HepG2 (cell line): ENCODE results near the gene LIFR. TPM values are rescaled to one million over a fixed set of nuclear protein-coding genes. Genes with fewer than 3 reads are reported as not detected.
A peak's percentile ranks its signal among the peaks of the same experiment; 100 is the strongest.

Source experiments
- CREBL2 ChIP-seq: sonication (generic); formaldehyde crosslinking; IDR thresholded peaks from 2 replicates; pipeline ENCODE4 v1.8.1; 2023; ENCODE audit warnings: missing genetic modification reagents, mild to moderate bottlenecking, borderline replicate concordance
- FLYWCH1 ChIP-seq: sonication (generic); formaldehyde crosslinking; IDR thresholded peaks from 2 replicates; pipeline ENCODE4 v1.8.1; 2023; ENCODE audit warnings: mild to moderate bottlenecking, missing genetic modification reagents
- HNF1A ChIP-seq, 2 experiments: sonication (generic) in 1 of 2; formaldehyde crosslinking in 1 of 2; IDR thresholded peaks; 2 replicates each; pipeline versions ENCODE4 v1.4.0 to v1.6.1; 2016 to 2020; ENCODE audit warnings: borderline replicate concordance in 1 of 2, low read depth in 1 of 2, mild to moderate bottlenecking in 1 of 2, missing genetic modification reagents in 1 of 2
- NCOA1 ChIP-seq: sonication (generic); formaldehyde crosslinking; IDR thresholded peaks from 2 replicates; pipeline ENCODE4 v1.9.0; 2021; ENCODE audit warnings: missing genetic modification reagents
- NFAT5 ChIP-seq: sonication (generic); formaldehyde crosslinking; IDR thresholded peaks from 2 replicates; pipeline ENCODE4 v1.4.0; 2020; ENCODE audit warnings: missing genetic modification reagents
- PHF20 ChIP-seq: sonication (generic); formaldehyde crosslinking; IDR thresholded peaks from 2 replicates; pipeline ENCODE4 v1.5.0; 2020; ENCODE audit warnings: mild to moderate bottlenecking, missing genetic modification reagents
- RARA ChIP-seq: IDR thresholded peaks from 2 replicates; pipeline ENCODE4 v1.6.1; 2016; ENCODE audit warnings: missing genetic modification reagents, missing compliant biosample characterization
- RNF2 ChIP-seq: fragments of 450-650 bp; conservative IDR thresholded peaks from 2 replicates; pipeline ENCODE4 v1.6.1; 2016; ENCODE audit warnings: low read depth
- SP4 ChIP-seq: sonication (generic); formaldehyde crosslinking; IDR thresholded peaks from 2 replicates; pipeline ENCODE4 v1.8.1; 2023; ENCODE audit warnings: mild to moderate bottlenecking, missing genetic modification reagents
- SRSF9 ChIP-seq: fragments of 200-400 bp; formaldehyde crosslinking; IDR thresholded peaks from 2 replicates; pipeline ENCODE4 v1.6.1; 2018; ENCODE audit warnings: borderline replicate concordance, mild to moderate bottlenecking, low read depth, low read length; ENCODE audit not compliant: insufficient read depth, poor library complexity, severe bottlenecking
- TAF15 ChIP-seq: fragments of 200-400 bp; formaldehyde crosslinking; IDR thresholded peaks from one replicate; pipeline ENCODE4 v1.6.1; 2018; ENCODE audit warnings: mild to moderate bottlenecking, low read depth, low read length; ENCODE audit not compliant: poor library complexity, severe bottlenecking
- TFAP4 ChIP-seq: sonication (generic); IDR thresholded peaks from 2 replicates; pipeline ENCODE4 v1.6.1; 2016; ENCODE audit warnings: low read depth, borderline replicate concordance
- ZBTB39 ChIP-seq: sonication (generic); formaldehyde crosslinking; IDR thresholded peaks from 2 replicates; pipeline ENCODE4 v1.5.0; 2020; ENCODE audit warnings: missing genetic modification reagents
- ZFP62 ChIP-seq: sonication (generic); formaldehyde crosslinking; IDR thresholded peaks from 2 replicates; pipeline ENCODE4 v1.4.0; 2020; ENCODE audit warnings: missing genetic modification reagents
- ZNF274 ChIP-seq: sonication (generic); formaldehyde crosslinking; IDR thresholded peaks from 2 replicates; pipeline ENCODE4 v1.5.1; 2020; ENCODE audit warnings: mild to moderate bottlenecking, missing genetic modification reagents
- ZNF441 ChIP-seq: sonication (generic); formaldehyde crosslinking; IDR thresholded peaks from 2 replicates; pipeline ENCODE4 v1.7.0; 2021; ENCODE audit warnings: missing genetic modification reagents, borderline replicate concordance
- ZNF496 ChIP-seq: sonication (generic); formaldehyde crosslinking; IDR thresholded peaks from 2 replicates; pipeline ENCODE4 v1.8.1; 2023; ENCODE audit warnings: mild to moderate bottlenecking, moderate library complexity, missing genetic modification reagents; ENCODE audit not compliant: insufficient replicate concordance
- polyA plus RNA-seq, 8 experiments: library from polyadenylated mRNA; depleted of rRNA in 3 of 8; stranded (reverse) in 7 of 8; unstranded in 1 of 8; fragments of >200 nt; fragmentation: Illumina TruSeq in 4 of 8; extraction: Trizol in 4 of 8; gene quantifications; 2 replicates each; pipeline versions ENCODE4 v1.2.1 to v1.2.3, GENCODE V29; 2011 to 2016; ENCODE audit warnings: low read depth in 4 of 8, missing spikeins in 1 of 8, mixed read lengths in 1 of 8; ENCODE audit not compliant: insufficient read depth in 1 of 8
- total RNA-seq, 5 experiments: library from RNA; depleted of rRNA; stranded (reverse); fragments of >200 nt; fragmentation: Illumina TruSeq; extraction: Trizol; gene quantifications; 2 replicates each; pipeline ENCODE4 v1.2.3, GENCODE V29; 2016; ENCODE audit warnings: low read depth in 1 of 5

The LIFR gene
- total and polyA plus RNA-seq, 2 of the 13 experiments (the other 11 are each of a cell fraction or from before 2014, with no cell fraction given) = 6.3 to 25.2 TPM

- TF ChIP-seq CREBL2 (CRISPR knock-in tag) (no peak), TAF15 (no peak), SP4 (CRISPR knock-in tag) (no peak), ZBTB39 (no peak), ZNF274 (no peak), ZNF496 (no peak), RARA (CRISPR knock-in tag) (peak; percentile 65), HNF1A (IDR thresholded peaks at IDR 0.05; ENCODE audit: low read depth) (no peak), HNF1A (CRISPR knock-in tag; IDR thresholded peaks at IDR 0.05; ENCODE audit: borderline replicate concordance) (no peak), TFAP4 (no peak), ZNF441 (CRISPR knock-in tag) (no peak), NCOA1 (CRISPR knock-in tag) (no peak), NFAT5 (CRISPR knock-in tag) (no peak), ZFP62 (no peak), RNF2 (no peak), PHF20 (CRISPR knock-in tag) (no peak), FLYWCH1 (CRISPR knock-in tag) (no peak), SRSF9 (no peak)
Measured at GRCh38 chr5:38546691-38547146, 9.7 kb downstream of the LIFR start (continued).
